ENCODE data around the gene UAP1L1.

UAP1L1 gene

DNA sequence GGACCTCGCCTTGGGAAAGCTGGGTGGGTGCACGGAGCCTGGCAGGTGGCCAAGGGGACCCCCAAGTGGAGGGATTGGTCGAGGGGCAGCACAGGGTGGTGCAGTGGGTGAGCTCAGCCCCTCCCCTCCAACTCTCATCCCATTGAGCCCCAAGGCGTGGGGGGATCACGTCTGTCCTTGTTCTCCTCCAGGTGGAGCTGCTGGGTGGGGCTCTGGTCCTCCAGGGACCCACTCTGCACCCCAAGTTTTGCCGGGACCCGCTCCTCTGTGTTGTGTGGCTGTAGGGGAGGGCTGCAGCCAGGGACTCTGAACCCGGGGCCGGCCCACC lies 41.8 kb upstream of the UAP1L1 start:
- Mint-ChIP-seq H3K4me1 (peaks cover 32 to 49% of the 10 kb centered on the region in 2 donors), H3K4me3 (peak overlapping the region; percentile 73 to 75), H3K36me3 (peaks cover 0 to 3% of the 10 kb centered on the region in 2 donors), H3K9me3 (no peaks in the 10 kb centered on the region), H3K27ac (peak overlapping the region; percentile 94), H3K27me3 (peaks cover 5 to 20% of the 10 kb centered on the region in 2 donors)
- ATAC-seq (replicated peaks): no peak
- DNase-seq: no peak

DNA sequence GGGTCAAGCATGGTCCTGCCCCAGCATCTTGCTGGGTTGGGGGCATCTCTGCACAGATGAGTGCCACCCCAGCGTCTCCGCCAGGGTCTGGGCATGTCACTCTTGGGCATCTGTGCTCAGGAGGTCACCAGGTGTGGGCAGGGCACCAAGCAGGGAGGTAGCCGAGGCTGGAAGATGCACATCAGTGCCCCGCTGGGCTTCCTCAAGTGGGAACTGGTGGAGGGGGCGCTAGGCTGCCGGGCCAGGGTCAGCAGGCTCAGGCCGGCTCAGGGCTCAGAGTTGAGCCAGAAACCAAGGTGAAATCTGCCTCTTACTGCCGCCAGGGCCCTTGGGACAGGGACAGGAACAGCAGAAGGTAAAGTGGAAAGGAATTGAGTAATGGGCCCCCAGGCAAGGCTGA lies 41.4 kb upstream of the UAP1L1 start:
- ATAC-seq (replicated peaks) (no peak), DNase-seq (no peak)
- Mint-ChIP-seq H3K4me1 (peaks cover 28 to 44% of the 10 kb centered on the region in 2 donors), H3K36me3 (no peaks in the 10 kb centered on the region), H3K27me3 (peaks cover 5 to 24% of the 10 kb centered on the region in 2 donors), H3K27ac (no peak overlapping the region), H3K9me3 (no peaks in the 10 kb centered on the region), H3K4me3 (no peak overlapping the region)

DNA sequence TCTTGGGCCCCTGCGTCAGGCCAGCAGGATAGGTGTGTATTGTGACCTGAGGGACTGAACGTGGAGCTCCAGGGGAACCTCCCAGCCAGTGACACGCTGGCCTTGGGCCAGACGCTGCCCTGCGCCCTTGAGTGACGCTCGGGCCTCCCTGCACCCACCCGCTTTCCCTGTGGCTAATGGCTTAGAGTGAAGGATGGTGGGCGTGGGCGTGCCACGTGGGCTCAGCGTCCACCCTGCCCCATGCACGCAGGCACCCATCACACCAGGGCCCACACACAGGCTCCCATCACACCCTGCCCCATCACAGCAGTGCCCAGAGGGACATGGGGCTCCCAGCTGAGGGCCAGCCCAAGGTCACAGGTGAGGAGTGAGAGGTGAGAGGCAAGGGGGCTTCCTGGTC lies 40.3 kb upstream of the UAP1L1 start:
- Mint-ChIP-seq H3K4me1 (peaks cover 23 to 33% of the 10 kb centered on the region in 2 donors), H3K27me3 (peaks cover 9 to 25% of the 10 kb centered on the region in 2 donors), H3K36me3 (no peaks in the 10 kb centered on the region), H3K4me3 (no peak overlapping the region), H3K27ac (no peak overlapping the region), H3K9me3 (no peaks in the 10 kb centered on the region)
- ATAC-seq (replicated peaks) (no peak), DNase-seq (no peak)

DNA sequence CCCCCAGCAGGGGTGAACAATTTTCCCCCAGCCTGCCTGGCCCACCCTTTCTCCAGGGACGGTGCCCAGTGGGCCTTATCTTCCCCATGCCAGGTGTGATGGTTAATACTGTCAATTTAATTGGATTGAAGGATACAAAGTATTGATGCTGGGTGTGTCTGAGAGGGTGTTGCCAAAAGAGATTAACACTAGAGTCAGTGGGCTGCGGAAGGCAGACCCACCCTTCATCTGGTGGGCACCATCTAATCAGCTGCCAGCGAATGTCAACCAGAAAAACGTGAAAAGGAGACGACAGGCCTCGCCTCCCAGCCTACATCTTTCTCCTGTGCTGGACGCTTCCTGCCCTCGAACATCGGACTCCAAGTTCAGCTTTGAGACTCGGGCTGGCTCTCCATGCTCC lies 39.8 kb upstream of the UAP1L1 start:
- Mint-ChIP-seq H3K27me3 (peaks cover 9 to 25% of the 10 kb centered on the region in 2 donors), H3K4me1 (peaks cover 21 to 29% of the 10 kb centered on the region in 2 donors), H3K27ac (peak overlapping the region; percentile 47), H3K9me3 (no peaks in the 10 kb centered on the region), H3K36me3 (no peaks in the 10 kb centered on the region), H3K4me3 (no peak overlapping the region)
- DNase-seq (no peak), ATAC-seq (replicated peaks) (no peak)

DNA sequence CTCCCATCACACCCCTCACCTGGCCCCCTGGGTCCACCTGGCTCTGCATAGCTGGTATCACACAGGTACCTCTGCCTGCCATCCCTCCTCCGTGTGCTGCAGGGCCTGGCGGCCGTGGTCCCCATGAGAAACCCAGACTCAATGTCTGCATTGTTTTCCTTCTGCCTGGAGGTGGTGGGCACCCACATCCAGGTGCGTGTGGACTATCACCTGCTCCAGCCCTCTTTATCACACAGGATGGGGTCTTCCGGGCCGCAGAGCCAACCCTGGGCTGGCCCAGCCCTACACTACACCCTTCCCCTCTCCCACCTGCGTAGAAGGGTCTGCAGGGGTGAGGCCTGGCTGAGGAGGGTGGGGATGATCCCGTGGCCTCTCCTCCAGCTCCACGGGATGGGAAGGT lies 38.4 kb upstream of the UAP1L1 start:
- Mint-ChIP-seq H3K9me3 (no peaks in the 10 kb centered on the region), H3K27me3 (peaks cover 19 to 33% of the 10 kb centered on the region in 2 donors), H3K4me1 (peaks cover 12 to 16% of the 10 kb centered on the region in 2 donors), H3K4me3 (no peak overlapping the region), H3K36me3 (no peaks in the 10 kb centered on the region), H3K27ac (no peak overlapping the region)
- ATAC-seq (replicated peaks): no peak
- no peak for DNase-seq

DNA sequence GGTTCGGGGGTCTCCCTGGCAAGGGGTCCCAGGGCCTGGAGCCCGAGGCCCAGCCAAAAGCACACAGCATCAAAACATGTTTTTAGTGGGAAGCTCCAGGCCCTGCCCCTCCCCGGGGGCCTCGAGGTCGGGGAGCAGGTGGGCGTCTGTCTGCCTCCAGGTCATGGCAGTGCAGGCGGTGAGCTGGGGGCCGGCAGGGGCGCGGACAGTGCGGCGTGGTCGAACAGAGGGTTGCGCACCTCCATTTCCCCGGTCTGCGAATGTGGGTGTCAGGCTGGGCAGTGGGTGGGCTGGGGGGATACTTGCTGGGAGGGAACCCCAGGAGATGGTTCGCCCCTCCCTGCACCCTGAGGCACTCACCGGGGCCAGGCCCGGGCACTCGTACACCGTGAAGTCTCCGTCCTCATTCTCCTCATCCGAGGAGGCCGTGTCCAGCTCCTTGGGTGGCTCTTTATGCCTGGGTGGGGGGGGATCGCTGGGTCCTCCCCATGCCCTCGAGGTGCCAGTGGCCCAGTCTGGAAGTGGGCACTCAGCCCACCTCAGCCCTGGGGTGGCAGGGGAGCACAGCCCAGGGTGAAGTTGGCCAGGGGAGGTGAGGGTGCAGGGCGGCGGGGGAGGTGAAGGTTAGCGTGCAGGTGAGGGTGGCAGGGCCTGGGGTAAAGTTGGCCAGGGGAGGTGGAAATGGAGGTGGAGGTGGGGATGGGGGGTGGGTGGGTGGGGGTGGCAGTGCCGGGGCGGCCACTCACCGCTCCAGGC lies 37.5 kb upstream of the UAP1L1 start:
- Mint-ChIP-seq H3K4me1 (peaks cover 9 to 11% of the 10 kb centered on the region in 2 donors), H3K36me3 (no peaks in the 10 kb centered on the region)
- no peak for ATAC-seq (replicated peaks)

DNA sequence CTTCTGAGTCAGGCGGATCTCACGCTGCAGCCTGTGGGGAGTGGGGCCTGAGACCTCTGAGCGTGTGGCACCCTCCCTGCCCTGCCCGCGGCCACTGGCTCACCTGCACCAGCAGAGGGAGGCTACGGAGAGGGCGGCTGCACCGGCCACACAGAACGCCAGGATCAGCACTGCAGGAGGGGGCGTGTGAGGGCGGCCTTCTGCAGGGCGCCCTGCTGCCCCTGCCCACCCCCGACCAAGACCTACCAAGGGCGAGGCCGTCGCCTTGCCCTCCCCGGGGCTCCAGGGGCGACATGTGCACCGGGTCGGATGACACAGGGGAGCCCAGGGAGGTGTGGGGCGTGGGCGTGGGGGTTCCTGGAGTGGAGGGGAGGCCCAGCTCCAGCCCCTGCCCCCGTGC lies 36.7 kb upstream of the UAP1L1 start:
- Mint-ChIP-seq H3K4me3 (no peak overlapping the region), H3K27me3 (peaks cover 32 to 49% of the 10 kb centered on the region in 2 donors), H3K36me3 (no peaks in the 10 kb centered on the region), H3K9me3 (no peaks in the 10 kb centered on the region), H3K4me1 (peaks cover 6 to 10% of the 10 kb centered on the region in 2 donors), H3K27ac (no peak overlapping the region)
- DNase-seq (no peak), ATAC-seq (replicated peaks) (no peak)

More for the DNA sequence above, 37.5 kb upstream of the UAP1L1 start:
- H3K27me3 Mint-ChIP-seq: peaks cover 26 to 42% of the 10 kb centered on the region in 2 donors
- no peak overlapping the region for H3K27ac Mint-ChIP-seq
- H3K4me3 Mint-ChIP-seq: no peak overlapping the region
- H3K9me3 Mint-ChIP-seq: no peaks in the 10 kb centered on the region
- DNase-seq: no peak

DNA sequence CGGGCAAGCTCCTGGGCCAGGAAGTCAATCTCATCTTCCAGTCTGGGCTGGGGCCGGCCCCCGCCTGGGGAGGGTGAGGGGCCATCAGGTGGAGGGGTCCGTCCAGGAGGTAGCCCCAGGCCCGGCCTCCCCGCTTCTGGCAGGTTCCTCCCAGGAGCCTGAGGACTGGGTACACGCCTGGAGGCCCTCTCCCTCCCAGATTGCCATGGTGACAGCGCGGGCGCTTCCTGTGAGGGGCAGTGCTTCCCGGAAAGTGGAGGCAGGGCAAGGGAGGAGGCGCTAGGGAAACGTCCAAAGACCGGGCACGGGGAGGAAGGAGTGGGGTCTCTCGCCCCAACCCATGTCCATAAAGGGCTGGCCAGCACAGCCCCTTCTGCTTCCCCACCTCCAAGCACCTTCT lies 36.2 kb upstream of the UAP1L1 start:
- Mint-ChIP-seq H3K27ac (no peak overlapping the region), H3K4me1 (peaks cover 6 to 10% of the 10 kb centered on the region in 2 donors), H3K4me3 (no peak overlapping the region), H3K27me3 (peaks cover 32 to 51% of the 10 kb centered on the region in 2 donors), H3K9me3 (no peaks in the 10 kb centered on the region), H3K36me3 (no peaks in the 10 kb centered on the region)
- DNase-seq (no peak), ATAC-seq (replicated peaks) (no peak)

DNA sequence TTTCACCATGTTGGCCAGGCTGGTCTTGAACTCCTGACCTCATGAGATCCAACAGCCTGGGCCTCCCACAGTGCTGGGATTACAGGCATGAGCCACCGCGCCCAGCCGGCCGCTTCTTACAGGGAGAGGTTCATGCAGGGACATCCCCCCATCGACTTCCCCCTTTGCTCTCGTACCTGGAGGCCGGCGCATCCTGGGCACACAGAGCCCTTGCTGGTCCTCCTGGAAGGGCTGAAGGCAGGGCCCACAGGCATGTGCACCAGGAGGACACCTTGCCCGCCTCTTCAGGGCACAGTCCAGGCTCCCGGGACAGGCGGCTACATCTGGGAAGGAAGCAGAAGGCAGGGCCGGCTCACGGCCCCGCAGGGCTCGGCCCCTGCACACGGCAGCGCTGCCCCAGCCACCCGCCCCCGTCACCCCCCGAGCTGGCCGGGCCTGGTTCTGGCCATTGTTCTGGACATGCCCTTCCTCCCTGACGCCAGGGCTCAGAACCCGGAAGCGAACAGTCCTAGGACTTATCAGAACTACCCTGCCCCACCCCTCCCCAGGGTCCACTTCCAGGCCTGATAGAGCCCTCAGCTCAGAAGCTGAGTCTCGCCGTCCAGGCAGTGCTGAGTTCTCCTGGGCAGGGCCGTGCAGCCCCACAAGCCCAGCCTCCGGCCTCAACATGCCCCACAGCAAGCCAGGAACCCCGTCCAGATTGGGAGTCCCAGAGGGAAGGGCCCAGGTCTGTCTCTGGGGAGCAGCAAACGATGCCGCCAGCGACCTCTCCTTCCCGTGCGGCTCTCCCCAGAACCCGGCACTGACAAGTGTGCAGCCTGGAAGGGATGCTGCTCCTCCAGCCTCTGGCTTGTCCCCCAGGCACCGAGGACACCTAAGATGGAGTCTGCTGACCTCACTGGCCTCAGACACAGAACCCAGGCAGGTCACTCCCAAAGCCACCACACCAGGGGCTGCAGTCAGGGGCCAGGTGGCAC lies 34.3 kb upstream of the UAP1L1 start:
- Mint-ChIP-seq H3K9me3 (no peaks in the 10 kb centered on the region), H3K27me3 (peaks cover 48 to 69% of the 10 kb centered on the region in 2 donors), H3K4me1 (peaks cover 8 to 18% of the 10 kb centered on the region in 2 donors), H3K4me3 (no peak overlapping the region), H3K36me3 (no peaks in the 10 kb centered on the region), H3K27ac (no peak overlapping the region)
- DNase-seq: no peak
- ATAC-seq (replicated peaks): no peak

DNA sequence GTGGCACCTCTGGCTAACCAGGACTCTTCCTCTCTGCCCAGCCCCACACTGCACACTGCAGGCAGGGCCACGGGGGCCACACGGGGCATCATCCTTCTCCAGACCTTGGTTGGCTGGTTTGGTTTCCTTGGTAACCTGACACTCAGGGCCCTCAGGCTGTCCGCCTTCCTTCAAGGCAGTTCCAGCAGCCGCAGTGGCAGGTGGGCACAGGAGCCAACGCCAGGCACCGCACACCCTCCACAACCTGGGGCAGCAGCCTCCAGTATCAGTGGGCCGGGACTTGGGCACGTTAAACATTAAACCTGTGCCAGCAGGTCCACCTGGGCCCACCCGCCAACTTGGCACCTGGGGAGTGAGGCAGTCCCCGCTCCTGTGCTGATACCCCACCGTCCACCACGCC lies 33.3 kb upstream of the UAP1L1 start:
- no peak overlapping the region for H3K27ac Mint-ChIP-seq
- no peak overlapping the region for H3K4me3 Mint-ChIP-seq
- peaks cover 8 to 18% of the 10 kb centered on the region in 2 donors for H3K4me1 Mint-ChIP-seq
- ATAC-seq (replicated peaks): no peak
- H3K9me3 Mint-ChIP-seq: no peaks in the 10 kb centered on the region
- H3K27me3 Mint-ChIP-seq: peaks cover 50 to 66% of the 10 kb centered on the region in 2 donors
- no peak for DNase-seq
- H3K36me3 Mint-ChIP-seq: no peaks in the 10 kb centered on the region

DNA sequence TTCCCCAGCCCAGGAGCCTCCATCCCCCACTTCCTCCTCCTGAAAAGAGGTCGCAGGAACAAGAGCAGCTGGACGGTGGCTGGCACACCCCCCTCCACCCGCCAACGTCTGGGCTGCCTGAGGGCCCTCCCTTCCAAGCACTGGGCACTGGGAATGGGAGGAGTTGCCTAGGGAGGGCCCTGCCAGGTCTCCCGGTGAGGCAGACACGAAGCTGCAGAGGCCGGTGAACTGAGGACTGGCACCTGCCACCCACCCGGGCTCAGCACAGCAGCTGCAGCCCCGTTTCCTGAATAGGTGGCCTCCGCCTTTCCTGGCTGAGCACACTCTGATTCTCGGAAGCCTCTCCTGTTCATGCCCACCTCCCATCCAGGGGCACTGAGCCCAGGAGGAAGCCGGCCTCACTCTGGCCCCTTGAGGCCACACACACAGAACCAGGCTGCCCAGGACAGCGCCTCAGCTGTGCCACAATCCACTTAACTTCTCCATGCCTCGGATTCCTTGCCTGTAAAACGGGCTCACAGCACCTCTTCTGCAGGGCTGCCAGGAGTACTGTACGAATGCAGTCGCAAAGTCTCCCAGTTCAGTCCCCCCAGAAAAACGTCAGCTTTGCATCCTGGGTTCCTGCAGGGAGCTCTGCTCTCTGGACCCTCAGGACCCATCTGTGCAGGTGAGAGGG lies 32.7 kb upstream of the UAP1L1 start:
- Mint-ChIP-seq H3K27me3 (peaks cover 54 to 66% of the 10 kb centered on the region in 2 donors), H3K27ac (no peak overlapping the region), H3K36me3 (peaks cover 0 to 2% of the 10 kb centered on the region in 2 donors), H3K4me3 (peak overlapping the region; percentile 48 to 62), H3K4me1 (peaks cover 8 to 18% of the 10 kb centered on the region in 2 donors), H3K9me3 (no peaks in the 10 kb centered on the region)
- no peak for DNase-seq
- no peak for ATAC-seq (replicated peaks)

DNA sequence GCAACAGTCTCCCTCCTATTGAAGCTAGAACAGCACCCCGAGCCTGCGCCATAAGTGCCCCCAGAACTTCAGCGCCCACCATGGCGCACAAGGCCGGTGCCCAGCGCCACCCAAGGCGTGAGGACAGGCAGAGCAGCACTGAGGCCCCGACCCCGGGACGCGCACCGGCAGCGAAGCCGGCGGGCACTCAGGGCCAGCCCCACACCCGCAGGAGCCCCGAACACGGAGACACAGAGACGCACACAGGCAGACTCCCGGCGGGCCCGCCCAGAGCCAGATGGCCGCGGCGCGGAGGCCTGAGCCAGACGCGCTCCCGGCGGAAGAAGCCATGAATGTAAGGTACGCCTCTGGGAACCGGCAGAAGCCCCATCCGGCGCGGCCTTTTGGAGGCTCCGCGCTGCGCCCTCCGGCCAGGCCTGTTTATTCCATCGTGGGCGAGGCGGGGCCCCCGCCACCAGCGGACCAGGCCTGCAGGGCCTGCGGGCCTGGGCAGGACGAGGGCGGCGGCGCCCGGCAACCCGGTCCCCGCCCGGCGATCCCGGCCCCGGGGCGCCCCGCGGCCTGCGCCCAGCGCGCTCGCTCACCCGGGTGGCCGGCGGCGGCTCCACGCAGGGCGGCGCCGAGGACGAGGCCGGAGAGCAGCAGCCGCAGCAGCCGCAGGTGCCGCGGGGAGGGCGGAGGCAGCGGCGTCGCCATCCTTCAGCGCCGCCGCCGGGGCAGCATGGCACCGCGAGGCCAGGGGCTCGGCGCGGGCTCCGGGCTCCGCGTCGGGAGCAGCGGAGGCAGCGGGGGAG lies 31.8 kb upstream of the UAP1L1 start:
- DNase-seq (no peak), ATAC-seq (replicated peaks) (peak; percentile 3 to 30)
- peaks cover 56 to 71% of the 10 kb centered on the region in 2 donors for H3K27me3 Mint-ChIP-seq
- H3K4me1 Mint-ChIP-seq: peaks cover 8 to 18% of the 10 kb centered on the region in 2 donors
- no peak overlapping the region for H3K27ac Mint-ChIP-seq
- no peaks in the 10 kb centered on the region for H3K9me3 Mint-ChIP-seq
- H3K4me3 Mint-ChIP-seq: peak overlapping the region; percentile 48 to 73
- peaks cover 0 to 2% of the 10 kb centered on the region in 2 donors for H3K36me3 Mint-ChIP-seq

DNA sequence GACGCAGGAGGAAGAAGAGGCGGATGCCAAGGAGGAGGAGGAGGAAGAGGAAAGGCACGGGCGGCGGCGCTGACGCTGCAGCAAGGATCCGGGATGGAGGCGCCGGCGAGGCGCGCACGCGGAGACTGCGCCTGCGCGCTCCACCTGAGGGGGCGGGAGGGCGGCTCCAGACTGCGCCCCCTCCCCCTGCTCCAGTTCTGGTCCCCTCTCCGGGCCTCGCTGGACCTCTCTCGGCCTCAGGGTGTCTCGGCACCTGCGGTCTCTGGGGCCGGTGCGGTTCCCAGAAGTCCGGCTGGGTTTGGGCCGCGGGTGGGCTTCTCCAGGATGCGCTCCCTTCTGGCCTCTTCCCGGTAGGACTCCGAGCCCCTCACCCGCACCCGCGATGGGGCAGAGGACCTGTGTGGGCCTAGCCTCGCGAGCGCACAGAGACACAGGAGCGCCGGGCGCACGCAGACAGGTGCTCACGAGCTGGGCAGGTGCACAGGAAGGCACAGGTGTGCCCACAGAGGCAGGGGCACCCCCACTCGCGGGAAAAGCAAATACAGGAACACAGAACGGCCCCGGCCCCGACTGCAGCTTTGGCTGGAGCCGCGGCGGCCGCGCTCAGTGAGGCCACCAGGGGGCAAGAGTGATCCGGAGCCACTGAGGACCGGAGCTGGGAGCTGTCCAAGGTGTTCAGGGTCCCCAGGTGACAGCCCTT lies 31.1 kb upstream of the UAP1L1 start, which contains the start of gene NPDC1:
Gene NPDC1, minus strand, starts transcription at position 90 of the 700 bp plus-strand sequence. CDS start 188 bp downstream, outside the sequence.
- DNase-seq: peak; percentile 73
- ATAC-seq (replicated peaks): peak; percentile 85 to 89
- H3K36me3 Mint-ChIP-seq: peaks cover 0 to 2% of the 10 kb centered on the region in 2 donors
- H3K9me3 Mint-ChIP-seq: no peaks in the 10 kb centered on the region
- peak within 1 kb of the TSS; percentile 48 to 73 for H3K4me3 Mint-ChIP-seq
- H3K27me3 Mint-ChIP-seq: peaks cover 59 to 73% of the 10 kb centered on the region in 2 donors
- peaks cover 8 to 18% of the 10 kb centered on the region in 2 donors for H3K4me1 Mint-ChIP-seq
- H3K27ac Mint-ChIP-seq: no peak within 1 kb of the TSS
